Brain microvascular endothelial cell (primary cell): ENCODE measurements around the gene CRIP2.

ENCODE experiments used
- DNase-seq: peaks from one replicate; pipeline ENCODE4 v3.0.0-alpha.2; 2020
- H3K27ac ChIP-seq: fragments of 250-450 bp; sonication (Bioruptor Pico); 2 replicates; pipeline ENCODE4 v1.5.1; 2020; ENCODE audit warnings: mild to moderate bottlenecking, moderate library complexity
- H3K27me3 ChIP-seq: fragments of 250-450 bp; sonication (Bioruptor Pico); replicated peaks from 2 replicates; pipeline ENCODE4 v1.5.1; 2020; ENCODE audit warnings: mild to moderate bottlenecking
- H3K36me3 ChIP-seq: fragments of 250-450 bp; sonication (Bioruptor Pico); replicated peaks from 2 replicates; pipeline ENCODE4 v1.5.1; 2020; ENCODE audit warnings: mild to moderate bottlenecking
- H3K4me3 ChIP-seq: 2 replicates; pipeline ENCODE4 v1.5.1; 2011; ENCODE audit warnings: low read depth, mild to moderate bottlenecking, control low read depth, low read length, moderate library complexity
- in situ Hi-C: cut with HindIII; loops from 2 replicates; pipeline ENCODE4 v1.10.0; 2017; ENCODE audit warnings: low sequenced_read_pairs, low pct_ligation_motif_present
- TF ChIP-seq, protein P1 (sequence below): IDR thresholded peaks from 2 replicates; pipeline ENCODE4 v1.5.1; 2011; ENCODE audit warnings: low read depth, mild to moderate bottlenecking, moderate library complexity, low read length, control low read depth, inconsistent platforms; ENCODE audit errors: missing control alignments

Gene CRIP2

DNA sequence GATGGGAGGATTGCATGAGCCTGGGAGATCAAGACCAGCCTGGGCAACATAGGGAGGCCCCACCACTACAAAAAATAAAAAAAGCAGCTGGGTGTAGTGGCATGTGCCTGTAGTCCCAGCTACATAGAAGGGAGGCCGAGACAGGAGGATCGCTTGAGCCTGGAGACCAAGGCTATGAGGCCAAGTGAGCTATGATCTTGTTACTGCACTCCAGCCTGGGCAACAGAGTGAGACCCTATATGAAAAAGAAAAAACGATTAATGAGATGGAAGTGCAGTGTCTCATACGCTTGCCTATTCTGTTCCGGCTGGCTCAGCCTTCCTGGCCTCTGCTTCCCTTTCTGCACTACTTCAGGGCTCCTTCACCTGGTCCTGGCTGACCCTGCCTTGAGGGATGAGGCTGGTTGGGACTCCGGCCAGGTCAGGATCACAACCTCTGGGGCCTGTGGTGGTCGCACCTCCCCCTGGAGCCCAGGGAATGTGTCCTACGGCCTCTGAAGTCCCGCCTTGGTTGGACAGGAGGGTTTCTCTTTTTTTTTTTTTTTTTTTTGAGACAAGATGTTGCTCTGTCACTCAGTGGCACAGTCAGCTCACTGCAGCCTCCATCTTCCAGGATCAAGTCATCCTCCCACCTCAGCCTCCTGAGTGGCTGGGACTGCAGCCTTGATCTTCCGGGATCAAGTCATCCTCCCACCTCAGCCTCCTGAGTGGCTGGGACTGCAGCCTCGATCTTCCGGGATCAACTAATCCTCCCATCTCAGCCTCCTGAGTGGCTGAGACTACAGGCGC lies 27.1 kb downstream of the CRIP2 start:
- Histone ChIP-seq H3K36me3 (no peaks in the 10 kb centered on the region), H3K27me3 (no peaks in the 10 kb centered on the region), H3K4me3 (no peak overlapping the region), H3K27ac (no peak overlapping the region)
- no peak for DNase-seq
- in situ Hi-C loops = no loop called here
- TF ChIP-seq, protein P1, sequence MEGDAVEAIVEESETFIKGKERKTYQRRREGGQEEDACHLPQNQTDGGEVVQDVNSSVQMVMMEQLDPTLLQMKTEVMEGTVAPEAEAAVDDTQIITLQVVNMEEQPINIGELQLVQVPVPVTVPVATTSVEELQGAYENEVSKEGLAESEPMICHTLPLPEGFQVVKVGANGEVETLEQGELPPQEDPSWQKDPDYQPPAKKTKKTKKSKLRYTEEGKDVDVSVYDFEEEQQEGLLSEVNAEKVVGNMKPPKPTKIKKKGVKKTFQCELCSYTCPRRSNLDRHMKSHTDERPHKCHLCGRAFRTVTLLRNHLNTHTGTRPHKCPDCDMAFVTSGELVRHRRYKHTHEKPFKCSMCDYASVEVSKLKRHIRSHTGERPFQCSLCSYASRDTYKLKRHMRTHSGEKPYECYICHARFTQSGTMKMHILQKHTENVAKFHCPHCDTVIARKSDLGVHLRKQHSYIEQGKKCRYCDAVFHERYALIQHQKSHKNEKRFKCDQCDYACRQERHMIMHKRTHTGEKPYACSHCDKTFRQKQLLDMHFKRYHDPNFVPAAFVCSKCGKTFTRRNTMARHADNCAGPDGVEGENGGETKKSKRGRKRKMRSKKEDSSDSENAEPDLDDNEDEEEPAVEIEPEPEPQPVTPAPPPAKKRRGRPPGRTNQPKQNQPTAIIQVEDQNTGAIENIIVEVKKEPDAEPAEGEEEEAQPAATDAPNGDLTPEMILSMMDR = no peak

DNA sequence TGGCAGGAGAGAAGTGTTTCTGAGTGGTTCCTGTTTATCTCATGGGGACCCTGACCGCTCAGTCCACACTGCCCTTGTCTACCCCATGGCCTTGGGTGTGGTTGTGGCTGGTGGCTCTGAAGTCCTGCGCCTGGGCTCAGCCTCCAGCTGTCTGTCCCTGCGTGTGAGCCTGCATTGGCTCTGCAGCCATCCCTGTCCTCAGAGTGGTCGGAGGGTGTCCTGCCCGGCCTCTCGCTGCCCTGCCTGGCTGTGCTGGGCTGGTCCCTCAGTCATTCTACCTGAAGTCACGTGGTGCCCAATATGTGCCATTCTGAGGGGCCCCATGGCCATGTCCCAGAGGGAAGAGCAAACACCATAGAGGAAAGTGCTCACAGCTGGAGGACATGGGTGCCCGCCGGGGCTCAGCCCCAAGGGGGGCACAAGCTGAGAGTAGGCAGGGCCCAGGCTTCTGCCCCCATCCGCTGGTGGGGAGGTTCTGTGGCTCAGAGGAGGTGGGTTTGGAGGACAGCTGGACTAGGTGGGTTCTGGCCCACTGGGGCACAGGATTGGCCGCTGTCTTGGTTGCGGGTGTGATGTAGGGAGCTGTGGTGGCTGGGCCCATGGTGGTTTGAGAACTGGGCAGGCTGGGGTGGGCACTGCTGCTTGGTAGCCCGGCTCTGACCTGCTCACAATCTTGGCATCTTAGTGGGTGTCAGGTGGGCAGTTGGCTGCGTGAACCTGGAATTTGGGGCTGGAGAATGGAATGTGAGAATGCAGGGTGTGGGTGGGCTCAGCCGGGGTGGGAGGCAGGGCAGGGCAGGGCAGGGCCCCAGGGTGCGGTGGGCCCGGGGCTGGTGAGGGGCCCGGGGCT lies 28.1 kb downstream of the CRIP2 start:
- TF ChIP-seq, protein P1 = no peak
- no peaks in the 10 kb centered on the region for H3K27me3 ChIP-seq
- H3K27ac ChIP-seq = no peak overlapping the region
- H3K4me3 ChIP-seq = no peak overlapping the region
- in situ Hi-C loops = no loop called here
- DNase-seq = no peak
- no peaks in the 10 kb centered on the region for H3K36me3 ChIP-seq

DNA sequence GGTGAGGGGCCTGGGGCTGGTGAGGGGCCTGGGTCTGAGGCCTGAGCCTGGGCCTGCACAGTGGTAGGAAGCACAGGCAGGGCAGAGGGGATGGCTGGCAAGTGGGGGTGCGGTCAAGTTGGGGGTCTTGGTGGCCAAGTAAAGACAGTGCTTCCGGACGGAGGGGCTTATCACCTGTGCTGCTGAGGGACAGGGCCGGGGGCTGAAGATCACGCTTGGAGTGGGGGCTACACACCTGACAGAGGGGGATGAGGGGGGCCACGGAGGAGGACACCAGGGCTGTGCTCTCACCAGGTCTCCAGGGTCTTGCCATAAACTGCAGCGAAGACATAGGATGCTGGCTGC lies 28.6 kb downstream of the CRIP2 start:
- DNase-seq = no peak
- TF ChIP-seq, protein P1 = no peak
- in situ Hi-C loops = no loop called here
- Histone ChIP-seq H3K36me3 (no peaks in the 10 kb centered on the region), H3K27me3 (no peaks in the 10 kb centered on the region), H3K27ac (no peak overlapping the region), H3K4me3 (no peak overlapping the region)

DNA sequence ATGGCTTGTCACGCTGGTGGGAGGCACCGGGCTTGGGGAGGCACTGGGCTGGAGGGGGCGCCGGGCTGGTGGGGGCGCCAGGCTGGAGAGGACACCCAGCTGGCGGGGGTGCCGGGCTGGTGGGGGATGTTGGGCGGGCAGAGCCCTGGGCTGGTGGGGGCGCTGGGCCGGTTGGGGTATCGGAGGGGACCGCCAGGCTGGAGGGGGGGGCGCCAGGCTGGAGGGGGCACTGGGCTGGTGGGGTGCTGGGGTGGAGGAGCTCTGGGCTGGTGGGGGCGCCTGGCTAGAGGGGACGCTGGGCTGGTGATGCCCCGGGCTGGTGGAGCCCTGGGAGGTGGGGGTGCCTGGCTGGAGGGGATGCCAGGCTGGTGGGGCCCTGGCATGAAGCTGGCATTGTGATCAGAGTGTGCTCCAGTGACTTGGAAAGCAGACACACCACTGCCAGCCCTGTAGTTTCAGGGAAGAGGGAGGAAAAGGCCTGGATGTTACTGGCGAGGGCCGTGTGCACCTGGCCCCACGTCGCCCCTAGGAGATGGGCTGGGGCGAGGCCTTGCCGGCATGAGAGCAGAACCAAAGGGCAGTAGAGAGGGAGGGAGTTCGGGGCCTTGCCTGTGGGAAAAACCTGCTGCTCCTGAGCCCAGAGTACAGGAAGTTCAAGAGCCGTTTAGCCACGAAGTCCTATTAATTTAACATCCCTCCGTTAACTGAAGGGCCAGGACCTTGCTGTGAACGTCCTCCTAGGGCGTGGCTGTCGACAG lies 29.5 kb downstream of the CRIP2 start:
- no peak overlapping the region for H3K27ac ChIP-seq
- no peaks in the 10 kb centered on the region for H3K36me3 ChIP-seq
- no peaks in the 10 kb centered on the region for H3K27me3 ChIP-seq
- DNase-seq = no peak
- in situ Hi-C loops = no loop called here
- H3K4me3 ChIP-seq = no peak overlapping the region
- TF ChIP-seq, protein P1 = no peak

DNA sequence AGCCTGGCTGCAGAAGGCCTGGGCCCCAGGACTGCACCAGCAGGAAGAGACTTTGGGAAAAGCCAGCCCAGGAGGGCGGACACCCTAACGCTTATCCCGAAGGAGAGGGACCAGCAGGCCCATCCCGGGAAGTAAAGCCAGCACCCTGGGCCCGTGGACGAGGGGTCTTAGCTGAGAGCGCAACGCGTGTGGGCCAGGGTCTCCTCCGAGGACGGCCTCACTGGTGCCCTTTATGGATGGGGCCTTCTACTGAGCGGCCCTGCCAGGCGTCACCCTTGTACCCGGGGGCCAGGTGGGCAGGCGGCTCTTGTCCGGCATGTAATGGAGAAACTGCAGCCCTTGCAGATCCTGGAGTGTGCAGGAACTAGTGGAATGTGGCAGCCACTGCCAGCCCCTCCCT lies 30.5 kb downstream of the CRIP2 start:
- Histone ChIP-seq H3K36me3 (no peaks in the 10 kb centered on the region), H3K27me3 (no peaks in the 10 kb centered on the region), H3K4me3 (no peak overlapping the region), H3K27ac (no peak overlapping the region)
- TF ChIP-seq, protein P1 = no peak
- in situ Hi-C loops = no loop called here
- no peak for DNase-seq
